ENCODE data around the gene HTD2.
A peak's percentile ranks its signal among the peaks of the same experiment; 100 is the strongest.
"Not testable (repeated sequence)": the region's sequence is repeated elsewhere in the genome, so short reads cannot be mapped to it uniquely, and the experiment has no call there.

HTD2 gene

GRCh38 chr3:58331593-58332152, 25.4 kb downstream of the HTD2 start:
- no peak for DNase-seq (ENCODE audit: low read depth in 1 of 2, low spot score in 1 of 2)

- peak; percentile 52 to 74 for DNase-seq (ENCODE audit: low read depth in 1 of 2, low spot score in 1 of 2)
These were observed 26.4 kb downstream of the HTD2 start, which contains the start of gene PXK for GRCh38 chr3:58332575-58333188. PXK (plus strand) TSS chr3:58332892; CDS start chr3:58332989, 97 bp downstream.

- DNase-seq (ENCODE audit: low read depth in 1 of 2, low spot score in 1 of 2) = no peak
These were observed 27.1 kb downstream of the HTD2 start for GRCh38 chr3:58333206-58334012.

- no peak for DNase-seq (ENCODE audit: low read depth in 1 of 2, low spot score in 1 of 2)
These were observed 27.6 kb downstream of the HTD2 start for GRCh38 chr3:58334013-58334321.

- DNase-seq (ENCODE audit: low read depth in 1 of 2, low spot score in 1 of 2) = no peak
These were observed 28.2 kb downstream of the HTD2 start for GRCh38 chr3:58334506-58334884.

GRCh38 chr3:58335652-58335947, 29.3 kb downstream of the HTD2 start:
- DNase-seq (ENCODE audit: low read depth in 1 of 2, low spot score in 1 of 2) = no peak

- no peak for DNase-seq (ENCODE audit: low read depth in 1 of 2, low spot score in 1 of 2)
These were observed 30.0 kb downstream of the HTD2 start for GRCh38 chr3:58336135-58336882.

GRCh38 chr3:58337190-58337589, 30.9 kb downstream of the HTD2 start:
- DNase-seq (ENCODE audit: low read depth in 1 of 2, low spot score in 1 of 2) = no peak

GRCh38 chr3:58339146-58339545, 32.8 kb downstream of the HTD2 start:
- not testable (repeated sequence) for DNase-seq (ENCODE audit: low read depth in 1 of 2, low spot score in 1 of 2)

GRCh38 chr3:58340594-58341244, 34.4 kb downstream of the HTD2 start:
- DNase-seq (ENCODE audit: low read depth in 1 of 2, low spot score in 1 of 2) = no peak

GRCh38 chr3:58341376-58341775, 35.1 kb downstream of the HTD2 start:
- no peak for DNase-seq (ENCODE audit: low read depth in 1 of 2, low spot score in 1 of 2)

- no peak for DNase-seq (ENCODE audit: low read depth in 1 of 2, low spot score in 1 of 2)
These were observed 36.4 kb downstream of the HTD2 start for GRCh38 chr3:58342676-58343075.

- DNase-seq (ENCODE audit: low read depth in 1 of 2, low spot score in 1 of 2) = no peak
These were observed 39.1 kb downstream of the HTD2 start for GRCh38 chr3:58345457-58345856.

- DNase-seq (ENCODE audit: low read depth in 1 of 2, low spot score in 1 of 2) = no peak
These were observed 40.0 kb downstream of the HTD2 start for GRCh38 chr3:58346368-58346767.

GRCh38 chr3:58347984-58348383, 41.7 kb downstream of the HTD2 start:
- no peak for DNase-seq (ENCODE audit: low read depth in 1 of 2, low spot score in 1 of 2)

- DNase-seq (ENCODE audit: low read depth in 1 of 2, low spot score in 1 of 2) = no peak
These were observed 43.7 kb downstream of the HTD2 start for GRCh38 chr3:58349792-58350626.

GRCh38 chr3:58350627-58351013, 44.3 kb downstream of the HTD2 start:
- DNase-seq (ENCODE audit: low read depth in 1 of 2, low spot score in 1 of 2) = no peak

GRCh38 chr3:58351920-58352319, 45.6 kb downstream of the HTD2 start:
- no peak for DNase-seq (ENCODE audit: low read depth in 1 of 2, low spot score in 1 of 2)

GRCh38 chr3:58352626-58353025, 46.3 kb downstream of the HTD2 start:
- DNase-seq (ENCODE audit: low read depth in 1 of 2, low spot score in 1 of 2) = no peak

- no peak for DNase-seq (ENCODE audit: low read depth in 1 of 2, low spot score in 1 of 2)
These were observed 47.6 kb downstream of the HTD2 start for GRCh38 chr3:58353722-58354553.
